CD14-positive monocyte (primary cell): ENCODE measurements around the gene ZBTB5. TPM values are rescaled to one million over a fixed set of nuclear protein-coding genes. Genes with fewer than 3 reads are reported as not detected.

ENCODE experiments used
- DNase-seq, 3 donors: peaks; one replicate each; pipeline ENCODE4 v3.0.0-alpha.2; 2011 to 2022
- H2AFZ ChIP-seq: 2 replicates; pipeline ENCODE4 v1.6.0; 2012; ENCODE audit warnings: mild to moderate bottlenecking, low read depth, low read length, inconsistent platforms; ENCODE audit not compliant: insufficient read depth, poor library complexity, severe bottlenecking
- H3K27ac ChIP-seq, 2 donors: 1 replicate in 1 of 2; 2 replicates in 1 of 2; pipeline ENCODE4 v1.5.1; 2012 to 2013; ENCODE audit warnings: low read length in 2 of 2, control low read depth in 1 of 2, inconsistent platforms in 1 of 2, low read depth in 1 of 2, mild to moderate bottlenecking in 1 of 2
- H3K27me3 ChIP-seq, 2 donors: one replicate each; pipeline versions ENCODE4 v1.6.0 to v1.6.1; 2011 to 2013; ENCODE audit warnings: low read length in 2 of 2; ENCODE audit not compliant: control insufficient read depth in 2 of 2, insufficient read depth in 2 of 2
- H3K36me3 ChIP-seq, 2 donors: replicated peaks in 1 of 2; 1 replicate in 1 of 2; 2 replicates in 1 of 2; pipeline versions ENCODE4 v1.5.1 to v1.6.1; 2012 to 2013; ENCODE audit warnings: low read length in 2 of 2, control low read depth in 1 of 2, inconsistent platforms in 1 of 2, mild to moderate bottlenecking in 1 of 2; ENCODE audit not compliant: insufficient read depth in 2 of 2, control insufficient read depth in 1 of 2
- H3K4me1 ChIP-seq, 2 donors: 1 replicate in 1 of 2; 2 replicates in 1 of 2; pipeline versions ENCODE4 v1.5.1 to v1.6.1; 2012 to 2013; ENCODE audit warnings: low read length in 2 of 2, control low read depth in 1 of 2, inconsistent platforms in 1 of 2, mild to moderate bottlenecking in 1 of 2, moderate library complexity in 1 of 2; ENCODE audit not compliant: insufficient read depth in 2 of 2, control insufficient read depth in 1 of 2
- H3K4me2 ChIP-seq: replicated peaks from 2 replicates; pipeline ENCODE3; 2012; ENCODE audit warnings: low read length, moderate library complexity, mild to moderate bottlenecking; ENCODE audit not compliant: poor library complexity, severe bottlenecking; ENCODE audit errors: extremely low read depth
- H3K4me3 ChIP-seq, 3 experiments: fragments of 200-600 bp in 1 of 3; sonication (generic) in 1 of 3; replicated peaks in 1 of 3; 1 replicate in 2 of 3; 2 replicates in 1 of 3; pipeline ENCODE4 v1.5.1; 2011 to 2013; ENCODE audit warnings: low read length in 3 of 3, mild to moderate bottlenecking in 3 of 3, control low read depth in 2 of 3, low read depth in 2 of 3, inconsistent platforms in 1 of 3, moderate library complexity in 1 of 3
- H3K79me2 ChIP-seq: 2 replicates; pipeline ENCODE4 v1.6.0; 2012; ENCODE audit warnings: mild to moderate bottlenecking, control low read depth, inconsistent platforms, low read length, moderate library complexity; ENCODE audit not compliant: insufficient read depth
- H3K9ac ChIP-seq: 2 replicates; pipeline ENCODE4 v1.6.0; 2017; ENCODE audit warnings: low read length, mild to moderate bottlenecking; ENCODE audit not compliant: insufficient read depth, poor library complexity, severe bottlenecking
- H3K9me3 ChIP-seq, 2 donors: replicated peaks in 1 of 2; 1 replicate in 1 of 2; 2 replicates in 1 of 2; pipeline versions ENCODE4 v1.5.1 to v1.6.1; 2012 to 2013; ENCODE audit warnings: low read length in 2 of 2, control low read depth in 1 of 2; ENCODE audit not compliant: control insufficient read depth in 1 of 2, insufficient read depth in 1 of 2
- H4K20me1 ChIP-seq: 2 replicates; pipeline ENCODE4 v1.6.0; 2012; ENCODE audit warnings: mild to moderate bottlenecking, low read length, control low read depth, moderate library complexity; ENCODE audit not compliant: insufficient read depth
- H3K27ac Mint-ChIP-seq, 7 donors: one replicate each; pipeline ENCODE4 v1.8.0; 2020; ENCODE audit warnings: mild to moderate bottlenecking in 7 of 7, mixed read lengths in 7 of 7, moderate library complexity in 6 of 7, inconsistent platforms in 2 of 7
- H3K27me3 Mint-ChIP-seq, 3 donors: one replicate each; pipeline ENCODE4 v1.8.0; 2021 to 2022; ENCODE audit warnings: low read depth in 3 of 3, mild to moderate bottlenecking in 3 of 3, mixed read lengths in 3 of 3, moderate library complexity in 3 of 3, inconsistent platforms in 1 of 3
- H3K36me3 Mint-ChIP-seq, 2 donors: one replicate each; pipeline ENCODE4 v1.8.0; 2020; ENCODE audit warnings: mixed read lengths in 2 of 2, inconsistent platforms in 1 of 2, mild to moderate bottlenecking in 1 of 2
- H3K4me1 Mint-ChIP-seq: one replicate; pipeline ENCODE4 v1.8.0; 2020; ENCODE audit warnings: mild to moderate bottlenecking, mixed read lengths
- H3K4me3 Mint-ChIP-seq, 2 donors: one replicate each; pipeline ENCODE4 v1.8.0; 2020; ENCODE audit warnings: mild to moderate bottlenecking in 2 of 2, mixed read lengths in 2 of 2, moderate library complexity in 1 of 2
- H3K9me3 Mint-ChIP-seq, 7 donors: one replicate each; pipeline ENCODE4 v1.8.0; 2020 to 2022; ENCODE audit warnings: mixed read lengths in 7 of 7, mild to moderate bottlenecking in 6 of 7, moderate library complexity in 6 of 7, inconsistent platforms in 2 of 7
- CTCF ChIP-seq: fragments of 200-600 bp; IDR thresholded peaks from one replicate; pipeline ENCODE4 v1.8.0; 2022; ENCODE audit warnings: antibody characterized with exemption, mild to moderate bottlenecking
- WGBS: methylation state at CpG from one replicate; pipeline ENCODE4 v1.1.5; 2013; ENCODE audit warnings: missing lambda C conversion rate; ENCODE audit not compliant: insufficient coverage; 5-methylcytosine and 5-hydroxymethylcytosine counted together
- intact Hi-C, 2 donors: fragments of 100-400 bp; cut with micrococcal nuclease; formaldehyde crosslinking; loops; one replicate each; pipeline versions ENCODE4 v1.15.0 to v1.15.1; 2023
- polyA plus RNA-seq, 3 donors: library from polyadenylated mRNA; depleted of rRNA in 1 of 3; unstranded in 2 of 3; stranded (reverse) in 1 of 3; fragments of 300-500 nt in 2 of 3; fragments of >200 nt in 1 of 3; fragmentation: Illumina TruSeq in 2 of 3; gene quantifications; 1 replicate in 2 of 3; 2 replicates in 1 of 3; pipeline ENCODE4 v1.2.3, GENCODE V29; 2012 to 2021

ZBTB5 gene
- polyA plus RNA-seq, 3 donors, result 0.58 to 6.4 (median 1.4) TPM

GRCh38 chr9:37441776-37442370 lies 23.4 kb downstream of the ZBTB5 start:
- Histone ChIP-seq H3K4me1 (no peaks in the 10 kb centered on the region), H3K27me3 (no peaks in the 10 kb centered on the region), H3K4me2 (no peak overlapping the region), H2AFZ (no peak overlapping the region), H3K4me3 (no peak overlapping the region), H3K36me3 (peaks cover 52 to 63% of the 10 kb centered on the region in 2 donors), H3K9me3 (no peaks in the 10 kb centered on the region), H3K27ac (no peak overlapping the region), H4K20me1 (no peaks in the 10 kb centered on the region), H3K79me2 (no peaks in the 10 kb centered on the region), H3K9ac (no peak overlapping the region)
- WGBS, result 95% methylated on average over 18 of the region's 21 CpGs
- Mint-ChIP-seq H3K4me3 (no peak overlapping the region), H3K4me1 (no peaks in the 10 kb centered on the region), H3K27me3 (no peaks in the 10 kb centered on the region), H3K9me3 (peaks cover 0 to 3% (median 0%) of the 10 kb centered on the region in 7 donors), H3K27ac (peak overlapping the region in 1 of 7 donors; percentile 64), H3K36me3 (peaks cover 47 to 55% of the 10 kb centered on the region in 2 donors)
- TF ChIP-seq CTCF, result no peak
- intact Hi-C loops, result no loop called here
- no peak for DNase-seq

- Histone ChIP-seq H2AFZ (no peak overlapping the region), H3K27me3 (no peaks in the 10 kb centered on the region), H3K27ac (no peak overlapping the region), H4K20me1 (no peaks in the 10 kb centered on the region), H3K9ac (no peak overlapping the region), H3K36me3 (peaks cover 74 to 95% of the 10 kb centered on the region in 2 donors), H3K4me3 (no peak overlapping the region), H3K4me2 (no peak overlapping the region), H3K4me1 (no peaks in the 10 kb centered on the region), H3K79me2 (no peaks in the 10 kb centered on the region), H3K9me3 (no peaks in the 10 kb centered on the region)
- no peak for TF ChIP-seq CTCF
- Mint-ChIP-seq H3K27ac (no peak overlapping the region), H3K36me3 (peaks cover 67 to 76% of the 10 kb centered on the region in 2 donors), H3K4me1 (no peaks in the 10 kb centered on the region), H3K27me3 (no peaks in the 10 kb centered on the region), H3K4me3 (no peak overlapping the region), H3K9me3 (no peaks in the 10 kb centered on the region)
- intact Hi-C loops, result no loop called here
- no peak for DNase-seq
- WGBS, result 93% methylated on average over 2 of the region's 3 CpGs
Measured at GRCh38 chr9:37438359-37438758, 26.9 kb downstream of the ZBTB5 start.
